H1 (cell line): ENCODE data around the gene PMF1. TPM values are rescaled to one million over a fixed set of nuclear protein-coding genes. Genes with fewer than 3 reads are reported as not detected.

Experiments
- CTCF ChIA-PET: fragments of 300-600 bp; sonication (Branson Sonifier 250); formaldehyde crosslinking; loops from one replicate; lab custom pipeline; 2021; ENCODE audit not compliant: partially characterized antibody; lab: Charles Lee
- POLR2A ChIA-PET: fragments of 300-600 bp; sonication (Branson Sonifier 250); formaldehyde crosslinking; loops from one replicate; lab custom pipeline; 2021; ENCODE audit warnings: inconsistent platforms; ENCODE audit not compliant: partially characterized antibody; lab: Charles Lee
- DNase-seq, 2 experiments: peaks; one replicate each; pipeline versions ENCODE4 v3.0.0 to v3.0.0-alpha.2; 2010 to 2022; ENCODE audit warnings: low spot score in 2 of 2, low read depth in 1 of 2, mixed read lengths in 1 of 2
- FAIRE-seq: peaks from 2 replicates; lab custom pipeline; 2011; peaks lifted over from hg19 to GRCh38; lab: Jason Lieb, UNC
- H2AFZ ChIP-seq: 2 replicates; pipeline ENCODE4 v1.8.1; 2012; ENCODE audit warnings: low read length, inconsistent platforms
- H2AK5ac ChIP-seq: 2 replicates; pipeline ENCODE4 v1.6.1; 2013; ENCODE audit warnings: low read depth, low read length
- H2BK120ac ChIP-seq: replicated peaks from 2 replicates; pipeline ENCODE3; 2013; ENCODE audit warnings: low read depth, low read length, inconsistent platforms
- H2BK12ac ChIP-seq: 2 replicates; pipeline ENCODE4 v1.6.1; 2013; ENCODE audit warnings: low read depth, low read length
- H2BK15ac ChIP-seq: 2 replicates; pipeline ENCODE4 v1.6.1; 2013; ENCODE audit warnings: low read length
- H2BK20ac ChIP-seq: 2 replicates; pipeline ENCODE4 v1.6.1; 2013; ENCODE audit warnings: low read length
- H2BK5ac ChIP-seq: 2 replicates; pipeline ENCODE4 v1.6.1; 2013; ENCODE audit warnings: low read depth, low read length
- H3K14ac ChIP-seq: 2 replicates; pipeline ENCODE4 v1.6.1; 2013; ENCODE audit warnings: inconsistent platforms; ENCODE audit not compliant: insufficient read length
- H3K18ac ChIP-seq: 2 replicates; pipeline ENCODE4 v1.6.1; 2013; ENCODE audit warnings: low read length; ENCODE audit errors: extremely low read depth
- H3K23ac ChIP-seq: 2 replicates; pipeline ENCODE4 v1.6.1; 2013; ENCODE audit warnings: inconsistent platforms; ENCODE audit not compliant: insufficient read length
- H3K23me2 ChIP-seq: 2 replicates; pipeline ENCODE4 v1.6.1; 2013; ENCODE audit warnings: low read depth, low read length
- H3K27ac ChIP-seq: 2 replicates; pipeline ENCODE4 v1.6.1; 2011; ENCODE audit warnings: low read depth, low read length, inconsistent platforms
- H3K27me3 ChIP-seq, 4 experiments: replicated peaks in 1 of 4; 1 replicate in 1 of 4; 2 replicates in 3 of 4; pipeline versions ENCODE4 v1.6.1 to v1.8.1; 2011 to 2013; ENCODE audit warnings: low read length in 3 of 4, mild to moderate bottlenecking in 3 of 4, inconsistent platforms in 2 of 4, mixed read lengths in 2 of 4, moderate library complexity in 1 of 4; ENCODE audit not compliant: control insufficient read depth in 3 of 4, insufficient read depth in 3 of 4; ENCODE audit errors: extremely low read depth in 1 of 4
- H3K36me3 ChIP-seq, 4 experiments: 2 replicates each; pipeline versions ENCODE4 v1.6.1 to v1.8.1; 2011 to 2013; ENCODE audit warnings: mild to moderate bottlenecking in 4 of 4, low read length in 3 of 4, moderate library complexity in 2 of 4, control low read depth in 1 of 4, inconsistent platforms in 1 of 4; ENCODE audit not compliant: insufficient read depth in 4 of 4, control insufficient read depth in 2 of 4
- H3K4ac ChIP-seq: replicated peaks from 2 replicates; pipeline ENCODE3; 2013; ENCODE audit warnings: low read length, low read depth, mixed read lengths, inconsistent platforms; ENCODE audit not compliant: insufficient read length
- H3K4me1 ChIP-seq, 4 experiments: replicated peaks in 1 of 4; 1 replicate in 1 of 4; 2 replicates in 3 of 4; pipeline versions ENCODE4 v1.6.1 to v1.8.1; 2011 to 2013; ENCODE audit warnings: low read length in 3 of 4, inconsistent platforms in 2 of 4, mixed read lengths in 1 of 4; ENCODE audit not compliant: insufficient read depth in 4 of 4, control insufficient read depth in 3 of 4
- H3K4me2 ChIP-seq, 2 experiments: 2 replicates each; pipeline versions ENCODE4 v1.6.1 to v1.8.1; 2011 to 2013; ENCODE audit warnings: low read depth in 2 of 2, low read length in 2 of 2, control low read depth in 1 of 2, inconsistent platforms in 1 of 2, mild to moderate bottlenecking in 1 of 2; ENCODE audit not compliant: insufficient read depth in 1 of 2
- H3K4me3 ChIP-seq, 4 experiments: fragments of 200-600, 300-600 bp in 1 of 4; sonication (generic), shearing (Covaris generic), sonication (Bioruptor Twin) in 1 of 4; 2 replicates each; pipeline versions ENCODE4 v1.5.1 to v1.8.1; 2011 to 2016; ENCODE audit warnings: low read length in 4 of 4, low read depth in 3 of 4, control low read depth in 2 of 4, inconsistent platforms in 2 of 4, mild to moderate bottlenecking in 2 of 4, mixed read lengths in 1 of 4, moderate library complexity in 1 of 4; ENCODE audit not compliant: insufficient read depth in 2 of 4; ENCODE audit errors: extremely low read depth in 1 of 4
- H3K56ac ChIP-seq: replicated peaks from 2 replicates; pipeline ENCODE3; 2013; ENCODE audit warnings: low read depth, mild to moderate bottlenecking, mixed read lengths, low read length, inconsistent platforms; ENCODE audit not compliant: insufficient read length
- H3K79me1 ChIP-seq: 2 replicates; pipeline ENCODE4 v1.6.1; 2013; ENCODE audit warnings: low read depth, low read length, control low read depth
- H3K79me2 ChIP-seq, 2 experiments: 2 replicates each; pipeline versions ENCODE4 v1.6.1 to v1.8.1; 2012 to 2013; ENCODE audit warnings: low read length in 2 of 2, mild to moderate bottlenecking in 2 of 2, inconsistent platforms in 1 of 2; ENCODE audit not compliant: insufficient read depth in 2 of 2, control insufficient read depth in 1 of 2
- H3K9ac ChIP-seq, 4 experiments: replicated peaks in 1 of 4; 1 replicate in 1 of 4; 2 replicates in 3 of 4; pipeline versions ENCODE4 v1.6.1 to v1.8.1; 2011 to 2013; ENCODE audit warnings: low read depth in 3 of 4, low read length in 3 of 4, control low read depth in 2 of 4, mild to moderate bottlenecking in 2 of 4, moderate library complexity in 2 of 4, inconsistent platforms in 1 of 4; ENCODE audit errors: extremely low read depth in 1 of 4
- H3K9me3 ChIP-seq, 2 experiments: 2 replicates each; pipeline versions ENCODE4 v1.6.1 to v1.8.1; 2012 to 2013; ENCODE audit warnings: mild to moderate bottlenecking in 2 of 2, moderate library complexity in 2 of 2, control low read depth in 1 of 2, inconsistent platforms in 1 of 2, low read depth in 1 of 2, low read length in 1 of 2, mixed read lengths in 1 of 2; ENCODE audit not compliant: insufficient read depth in 2 of 2
- H4K20me1 ChIP-seq, 2 experiments: replicated peaks in 1 of 2; 2 replicates each; pipeline versions ENCODE3 to v1.8.1; 2011 to 2013; ENCODE audit warnings: inconsistent platforms in 2 of 2, low read length in 2 of 2, mild to moderate bottlenecking in 1 of 2; ENCODE audit not compliant: insufficient read depth in 2 of 2, control insufficient read depth in 1 of 2
- H4K5ac ChIP-seq: 2 replicates; pipeline ENCODE4 v1.6.1; 2013; ENCODE audit warnings: low read length, low read depth, mixed read lengths, inconsistent platforms; ENCODE audit not compliant: insufficient read length
- H4K8ac ChIP-seq: 2 replicates; pipeline ENCODE4 v1.8.0; 2013; ENCODE audit warnings: mild to moderate bottlenecking, moderate library complexity, low read length, inconsistent platforms; ENCODE audit not compliant: insufficient read depth; ENCODE audit errors: extremely low read depth
- H4K91ac ChIP-seq: replicated peaks from 2 replicates; pipeline ENCODE3; 2013; ENCODE audit warnings: low read length, mixed read lengths, inconsistent platforms; ENCODE audit not compliant: insufficient read length
- KDM4A ChIP-seq: IDR thresholded peaks from one replicate; pipeline ENCODE4 v1.7.1; 2012; ENCODE audit warnings: low read depth, mild to moderate bottlenecking, moderate library complexity, low read length, inconsistent platforms; ENCODE audit not compliant: severe bottlenecking
- POLR2AphosphoS5 ChIP-seq: IDR thresholded peaks from 2 replicates; pipeline ENCODE4 v1.6.1; 2011; ENCODE audit warnings: low read depth, low read length
- RFX5 ChIP-seq: IDR thresholded peaks from 2 replicates; pipeline ENCODE4 v1.6.1; 2011; ENCODE audit warnings: low read depth, low read length, improper control_type of control experiment, borderline replicate concordance
- SAP30 ChIP-seq: fragments of 300-600 bp; sonication (generic); IDR thresholded peaks from 2 replicates; pipeline ENCODE4 v1.7.1; 2012; ENCODE audit warnings: low read length, moderate library complexity, mild to moderate bottlenecking, inconsistent platforms; ENCODE audit not compliant: insufficient read depth, insufficient replicate concordance
- WGBS, 2 experiments: shearing (Covaris generic) in 1 of 2; methylation state at CpG; one replicate each; pipeline versions ENCODE4 v1.1.6 to v1.1.7; 2013 to 2015; ENCODE audit warnings: low lambda C conversion rate in 2 of 2, mixed read lengths in 2 of 2, inconsistent platforms in 1 of 2, low coverage in 1 of 2, missing lambda C conversion rate in 1 of 2; ENCODE audit not compliant: insufficient replicate concordance in 2 of 2, insufficient coverage in 1 of 2, insufficient read length in 1 of 2; ENCODE audit errors: extremely low coverage in 1 of 2, missing lambda C conversion rate in 1 of 2; 5-methylcytosine and 5-hydroxymethylcytosine counted together
- polyA plus RNA-seq, 7 experiments: library from polyadenylated mRNA; depleted of rRNA in 3 of 7; stranded (reverse) in 5 of 7; unstranded in 2 of 7; fragments of >200 nt in 5 of 7; fragments of 200-250 nt in 2 of 7; gene quantifications; 1 replicate in 5 of 7; 2 replicates in 1 of 7; 4 replicates in 1 of 7; pipeline versions ENCODE4 v1.2.1 to v1.2.3, GENCODE V29; 2011 to 2013; ENCODE audit warnings: missing spikeins in 2 of 7, mixed read lengths in 2 of 7
- total RNA-seq: library from RNA; stranded (reverse); fragmentation: NEBNext Ultra II Directional; extraction: Animal tissue kit (Norgen Biotek cat#: 25700); gene quantifications from 2 replicates; pipeline ENCODE4 v1.2.1, GENCODE V29; 2021

PMF1 gene
- total and polyA plus RNA-seq, 2 of the 8 experiments (the other 6 are each of a cell fraction or from before 2014, with no cell fraction given), result 113 to 296 TPM

GRCh38 chr1:156262461-156263287 lies 49.9 kb downstream of the PMF1 start:
- Histone ChIP-seq H3K56ac (no peak overlapping the region), H3K79me2 (no peaks in the 10 kb centered on the region), H2BK15ac (no peak overlapping the region), H3K14ac (no peak overlapping the region), H4K91ac (no peak overlapping the region), H3K18ac (no peak overlapping the region), H3K79me1 (no peaks in the 10 kb centered on the region), H3K9me3 (peaks cover 0 to 2% of the 10 kb centered on the region in 2 experiments; a peak in 1 of 4 replicates), H2BK5ac (no peak overlapping the region), H4K5ac (no peak overlapping the region), H3K27me3 (no peaks in the 10 kb centered on the region), H3K23me2 (no peaks in the 10 kb centered on the region), H3K27ac (no peak overlapping the region), H2BK120ac (no peak overlapping the region), H2AK5ac (no peak overlapping the region), H2BK20ac (no peak overlapping the region), H3K9ac (no peak overlapping the region), H4K8ac (no peak overlapping the region), H3K4me2 (no peak overlapping the region), H2BK12ac (no peak overlapping the region), H3K4ac (no peak overlapping the region), H3K23ac (no peak overlapping the region), H3K4me3 (no peak overlapping the region), H3K36me3 (peaks cover 60 to 91% (median 86%) of the 10 kb centered on the region in 4 experiments), H3K4me1 (no peaks in the 10 kb centered on the region), H2AFZ (no peak overlapping the region), H4K20me1 (peaks cover 0 to 6% of the 10 kb centered on the region in 2 experiments)
- ChIA-PET POLR2A (interaction anchor here (0.8 to 5.3 kb wide), 6 partner anchors 10 to 64 kb away, joined by 3 to 30 read pairs (median 6); partner anchors contain the start of genes PAQR6 and SMG5), CTCF (interaction anchor here (0.9 to 47.2 kb wide), 5 partner anchors 10 to 122 kb away, joined by 3 to 1265 read pairs (median 7); partner anchors contain the start of gene SEMA4A)
- 91% methylated on average over 8 of the region's 9 CpGs; no CpG with 5 or more reads in 1 of the 2 experiments for WGBS, 2 experiments
- no peak for TF ChIP-seq POLR2AphosphoS5
- TF ChIP-seq RFX5, result no peak
- TF ChIP-seq KDM4A, result no peak
- no peak for TF ChIP-seq SAP30
- FAIRE-seq, result no peak
- DNase-seq, result no peak
